Bronchial epithelial cell (primary cell): ENCODE data around the gene DRP2. TPM values are rescaled to one million over a fixed set of nuclear protein-coding genes. Genes with fewer than 3 reads are reported as not detected.

Source experiments
- DNase-seq: peaks from one replicate; pipeline ENCODE4 v3.0.0-alpha.2; 2010; ENCODE audit warnings: low read depth
- FAIRE-seq: peaks from 2 replicates; lab custom pipeline; 2011; peaks lifted over from hg19 to GRCh38; lab: Jason Lieb, UNC
- H3K27me3 ChIP-seq: 2 replicates; pipeline ENCODE4 v1.5.1; 2011; ENCODE audit warnings: low read length; ENCODE audit not compliant: control insufficient read depth, insufficient read depth
- H3K36me3 ChIP-seq: 2 replicates; pipeline ENCODE4 v1.5.1; 2011; ENCODE audit warnings: low read length; ENCODE audit not compliant: control insufficient read depth, insufficient read depth
- H3K4me3 ChIP-seq: 2 replicates; pipeline ENCODE4 v1.5.1; 2011; ENCODE audit warnings: mild to moderate bottlenecking, low read depth, low read length, control low read depth
- CTCF ChIP-seq: IDR thresholded peaks from 2 replicates; pipeline ENCODE4 v1.5.1; 2011; ENCODE audit warnings: mild to moderate bottlenecking, moderate library complexity, low read length, control low read depth, inconsistent platforms; ENCODE audit not compliant: insufficient read depth, severe bottlenecking
- total RNA-seq: library from RNA; depleted of rRNA; stranded (reverse); fragments of >200 nt; gene quantifications from 2 replicates; pipeline ENCODE4 v1.2.1, GENCODE V29; 2014

The DRP2 gene
- total RNA-seq, 1 donor from 2014 or later = not detected

- no peaks in the 10 kb centered on the region for H3K36me3 ChIP-seq
- no peak for TF ChIP-seq CTCF
- FAIRE-seq = no peak
- H3K4me3 ChIP-seq = peak overlapping the region; percentile 26
- no peaks in the 10 kb centered on the region for H3K27me3 ChIP-seq
- no peak for DNase-seq
These were observed 28.3 kb upstream of the DRP2 start for GRCh38 chrX:101191217-101191750.

GRCh38 chrX:101195442-101196173, 24.0 kb upstream of the DRP2 start:
- H3K4me3 ChIP-seq = no peak overlapping the region
- FAIRE-seq (no peak), DNase-seq (no peak)
- no peaks in the 10 kb centered on the region for H3K36me3 ChIP-seq
- TF ChIP-seq CTCF = no peak
- H3K27me3 ChIP-seq = no peaks in the 10 kb centered on the region

GRCh38 chrX:101203761-101204351, 15.7 kb upstream of the DRP2 start:
- FAIRE-seq (no peak), DNase-seq (no peak)
- H3K4me3 ChIP-seq = no peak overlapping the region
- H3K27me3 ChIP-seq = no peaks in the 10 kb centered on the region
- TF ChIP-seq CTCF = no peak
- no peaks in the 10 kb centered on the region for H3K36me3 ChIP-seq

GRCh38 chrX:101206471-101206870, 13.1 kb upstream of the DRP2 start:
- peak; percentile 28 for TF ChIP-seq CTCF
- DNase-seq (peak; percentile 46), FAIRE-seq (no peak)
- H3K36me3 ChIP-seq = no peaks in the 10 kb centered on the region
- H3K4me3 ChIP-seq = no peak overlapping the region
- no peaks in the 10 kb centered on the region for H3K27me3 ChIP-seq

- H3K4me3 ChIP-seq = no peak overlapping the region
- TF ChIP-seq CTCF = no peak
- no peaks in the 10 kb centered on the region for H3K36me3 ChIP-seq
- no peaks in the 10 kb centered on the region for H3K27me3 ChIP-seq
- DNase-seq (no peak), FAIRE-seq (no peak)
These were observed 11.3 kb upstream of the DRP2 start for GRCh38 chrX:101208152-101208905.
